ENCODE results near the gene UFSP2.

DNA sequence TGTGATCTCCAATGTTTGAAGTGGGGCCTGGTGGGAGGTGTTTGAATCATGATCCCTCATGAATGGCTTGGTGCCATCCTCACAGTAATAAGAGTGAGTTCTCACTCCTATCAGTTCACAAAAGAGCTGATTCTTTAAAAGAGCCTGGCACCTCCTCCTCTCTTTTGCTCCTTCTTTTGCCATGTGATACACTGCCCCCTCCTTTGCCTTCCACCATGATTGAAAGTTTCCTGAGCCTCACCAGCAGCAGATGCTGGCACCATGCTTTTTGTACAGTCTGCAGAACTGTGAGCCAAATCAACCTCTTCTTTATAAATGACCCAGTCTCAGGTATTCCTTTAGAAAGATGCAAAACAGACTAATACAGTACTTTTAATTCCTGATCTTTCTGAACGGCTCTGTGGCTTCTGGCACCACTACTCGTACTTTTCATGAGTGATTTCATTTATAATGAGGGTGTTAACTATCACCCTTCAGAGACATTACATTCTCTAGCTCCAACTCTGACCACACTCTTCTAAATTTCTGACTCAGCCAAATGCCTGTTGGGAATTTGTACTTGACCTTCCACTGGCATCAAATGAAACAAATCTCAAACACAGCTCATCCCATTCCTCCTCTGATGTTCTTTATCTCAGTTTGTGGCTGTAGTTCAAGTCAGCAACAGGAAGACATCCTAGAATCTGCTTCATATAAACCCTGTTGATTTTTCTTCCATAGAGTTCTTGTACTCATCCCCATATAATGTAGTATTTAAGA, 4.2 kb downstream of the UFSP2 start:
- TF ChIP-seq, protein P1, sequence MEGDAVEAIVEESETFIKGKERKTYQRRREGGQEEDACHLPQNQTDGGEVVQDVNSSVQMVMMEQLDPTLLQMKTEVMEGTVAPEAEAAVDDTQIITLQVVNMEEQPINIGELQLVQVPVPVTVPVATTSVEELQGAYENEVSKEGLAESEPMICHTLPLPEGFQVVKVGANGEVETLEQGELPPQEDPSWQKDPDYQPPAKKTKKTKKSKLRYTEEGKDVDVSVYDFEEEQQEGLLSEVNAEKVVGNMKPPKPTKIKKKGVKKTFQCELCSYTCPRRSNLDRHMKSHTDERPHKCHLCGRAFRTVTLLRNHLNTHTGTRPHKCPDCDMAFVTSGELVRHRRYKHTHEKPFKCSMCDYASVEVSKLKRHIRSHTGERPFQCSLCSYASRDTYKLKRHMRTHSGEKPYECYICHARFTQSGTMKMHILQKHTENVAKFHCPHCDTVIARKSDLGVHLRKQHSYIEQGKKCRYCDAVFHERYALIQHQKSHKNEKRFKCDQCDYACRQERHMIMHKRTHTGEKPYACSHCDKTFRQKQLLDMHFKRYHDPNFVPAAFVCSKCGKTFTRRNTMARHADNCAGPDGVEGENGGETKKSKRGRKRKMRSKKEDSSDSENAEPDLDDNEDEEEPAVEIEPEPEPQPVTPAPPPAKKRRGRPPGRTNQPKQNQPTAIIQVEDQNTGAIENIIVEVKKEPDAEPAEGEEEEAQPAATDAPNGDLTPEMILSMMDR (conservative IDR thresholded peaks at IDR 0.05 in 1 of 2, IDR thresholded peaks at IDR 0.05 in 1 of 2; ENCODE audit: low read depth in 1 of 2, low read length in 2 of 2): no peak
- TF ChIP-seq EZH2 (IDR thresholded peaks at IDR 0.05; ENCODE audit: low read length, missing control alignments): no peak
